Medulla oblongata (tissue), 1 donor: Measurements from ENCODE around the gene ZNF32.

Experiments used
- DNase-seq: peaks from one replicate; pipeline ENCODE4 v3.0.0-alpha.2; 2015; ENCODE audit errors: extremely low spot score

Gene ZNF32, protein sequence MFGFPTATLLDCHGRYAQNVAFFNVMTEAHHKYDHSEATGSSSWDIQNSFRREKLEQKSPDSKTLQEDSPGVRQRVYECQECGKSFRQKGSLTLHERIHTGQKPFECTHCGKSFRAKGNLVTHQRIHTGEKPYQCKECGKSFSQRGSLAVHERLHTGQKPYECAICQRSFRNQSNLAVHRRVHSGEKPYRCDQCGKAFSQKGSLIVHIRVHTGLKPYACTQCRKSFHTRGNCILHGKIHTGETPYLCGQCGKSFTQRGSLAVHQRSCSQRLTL

GRCh38 chr10:43648398-43649184 lies at the start of gene ZNF32:
Gene ZNF32 (minus strand): TSS chr10:43648881. CDS start chr10:43646133, 2,748 bp downstream.
- peak; percentile 94 for DNase-seq

- no peak for DNase-seq
Observed at GRCh38 chr10:43698156-43698555, 49.5 kb upstream of the ZNF32 start.

GRCh38 chr10:43696909-43697483 lies 48.3 kb upstream of the ZNF32 start:
- no peak for DNase-seq

DNA sequence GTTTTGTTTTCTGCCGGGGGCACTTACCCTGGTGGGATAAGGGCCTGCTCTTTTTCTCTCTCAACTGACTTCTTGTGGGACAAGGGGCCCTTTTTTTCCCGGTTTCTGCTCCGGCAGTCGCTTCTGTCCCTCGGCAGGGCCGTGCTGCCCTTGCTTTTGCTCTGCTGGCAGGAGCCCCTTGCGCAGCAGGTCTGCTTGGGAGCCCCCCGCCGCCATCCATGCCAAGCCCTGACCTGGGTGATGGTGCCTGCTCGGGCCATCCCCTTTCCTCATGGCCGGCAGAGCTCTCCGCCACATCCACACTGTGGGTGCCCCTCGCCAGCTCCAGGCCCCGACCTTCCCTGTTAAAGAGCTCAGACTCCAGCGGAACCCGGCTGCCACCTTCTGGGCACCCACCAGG lies 47.0 kb upstream of the ZNF32 start:
- DNase-seq, result no peak

- no peak for DNase-seq
Observed at GRCh38 chr10:43695321-43695720, 46.6 kb upstream of the ZNF32 start.

- DNase-seq, result no peak
Observed at GRCh38 chr10:43694526-43694925, 45.8 kb upstream of the ZNF32 start.

DNA sequence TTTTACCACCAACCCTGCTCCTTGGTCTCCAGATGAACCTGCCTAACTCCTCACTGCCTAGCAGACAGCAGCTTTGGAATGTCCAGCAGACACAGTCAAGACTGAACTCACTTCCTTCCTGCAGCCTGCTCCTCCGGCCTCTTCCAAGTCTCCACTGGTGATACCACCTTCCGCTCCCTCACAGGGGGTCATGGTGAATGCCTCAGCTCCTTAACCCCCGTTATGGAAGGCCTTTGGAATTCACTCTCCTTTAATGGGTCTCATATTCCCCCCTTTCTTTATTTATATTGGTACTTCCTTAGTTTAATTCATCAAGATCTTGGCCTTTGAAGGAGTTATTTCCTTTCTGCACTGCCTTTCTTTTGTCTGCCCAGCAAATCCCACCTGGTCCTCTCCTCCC lies 44.9 kb upstream of the ZNF32 start:
- no peak for DNase-seq

- no peak for DNase-seq
Observed at GRCh38 chr10:43692051-43692825, 43.6 kb upstream of the ZNF32 start.

GRCh38 chr10:43691485-43691884 lies 42.8 kb upstream of the ZNF32 start:
- DNase-seq, result no peak

DNA sequence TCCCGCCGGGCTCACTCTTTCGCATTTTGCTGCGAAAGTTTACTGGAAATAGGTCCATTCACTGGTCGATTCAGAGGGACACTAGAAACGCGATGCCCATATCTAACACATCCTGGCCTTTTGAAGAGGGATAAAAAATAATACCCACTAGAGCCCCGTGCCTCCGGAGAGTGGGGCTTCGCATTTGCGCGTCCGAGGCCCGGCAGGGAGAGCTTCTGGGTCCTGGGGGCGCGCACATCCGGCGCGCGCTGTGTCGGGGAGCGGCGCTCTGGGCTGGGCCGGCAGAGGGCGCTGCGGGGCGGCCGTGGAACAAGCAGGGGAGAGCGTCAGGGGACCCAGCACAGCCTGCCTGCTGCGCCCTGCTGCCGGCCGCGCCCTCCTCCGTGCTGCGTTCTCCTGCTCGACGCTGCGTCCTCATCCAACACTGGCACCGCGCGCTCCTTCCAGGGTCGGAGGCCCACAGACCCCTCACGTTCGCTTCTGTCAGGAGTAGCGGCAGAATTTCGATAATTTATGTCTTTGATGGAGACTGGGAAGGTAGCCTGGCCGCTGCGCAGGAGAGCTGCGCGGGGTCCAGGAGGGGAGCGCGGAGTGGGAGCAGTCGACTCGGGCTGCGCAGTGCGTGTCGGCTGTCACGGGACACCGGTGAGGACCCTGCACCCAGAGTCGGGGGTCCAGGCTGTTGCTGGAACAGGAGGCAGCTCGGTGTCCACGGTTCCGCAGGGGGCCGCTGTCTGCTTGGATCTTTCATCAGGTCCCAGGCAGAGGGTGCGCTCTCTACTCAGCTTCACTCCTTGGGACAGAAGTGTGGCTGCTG lies 41.5 kb upstream of the ZNF32 start:
- peak; percentile 77 for DNase-seq

DNA sequence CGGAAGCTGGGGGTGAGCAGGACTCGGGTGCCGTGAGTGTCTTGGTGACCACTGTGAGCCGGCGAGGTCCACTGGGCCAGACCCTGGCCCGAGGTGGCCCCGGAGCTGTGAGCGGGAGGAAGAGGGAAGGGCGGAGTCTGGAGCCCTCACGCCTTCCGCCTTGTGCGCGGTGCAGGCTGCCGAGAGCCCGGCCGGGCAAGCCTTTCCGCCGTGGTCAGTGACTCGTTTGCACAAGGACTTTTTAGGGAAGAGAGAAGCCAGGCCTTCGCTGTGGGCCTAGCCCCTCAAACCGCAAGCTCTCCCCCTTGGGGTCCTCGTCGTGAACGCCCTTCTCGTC lies 40.9 kb upstream of the ZNF32 start:
- DNase-seq, result no peak

- no peak for DNase-seq
Observed at GRCh38 chr10:43689007-43689491, 40.4 kb upstream of the ZNF32 start.

- no peak for DNase-seq
Observed at GRCh38 chr10:43688348-43688892, 39.7 kb upstream of the ZNF32 start.

GRCh38 chr10:43687373-43687772 lies 38.7 kb upstream of the ZNF32 start:
- no peak for DNase-seq

- DNase-seq, result no peak
Observed at GRCh38 chr10:43686414-43686813, 37.7 kb upstream of the ZNF32 start.

DNA sequence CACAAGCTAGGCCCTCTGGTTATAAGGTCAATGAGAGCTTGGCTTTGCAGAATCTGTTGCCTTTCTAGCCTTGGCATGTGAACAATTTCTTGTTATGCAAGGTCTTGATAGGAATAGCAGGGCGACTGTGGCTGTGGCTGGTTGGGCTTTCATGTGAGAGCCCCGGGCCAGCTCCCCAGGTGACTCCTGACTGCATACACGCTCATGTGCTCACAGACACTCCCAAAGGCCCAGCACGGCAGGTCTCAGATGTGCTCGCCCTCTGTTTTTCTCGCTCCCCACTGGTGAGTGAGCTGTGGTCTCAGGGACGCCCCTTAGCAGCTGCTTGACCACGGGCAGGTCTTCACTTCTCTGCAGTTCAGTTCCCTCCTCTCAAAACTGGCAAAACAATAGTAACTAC lies 37.1 kb upstream of the ZNF32 start:
- no peak for DNase-seq

DNA sequence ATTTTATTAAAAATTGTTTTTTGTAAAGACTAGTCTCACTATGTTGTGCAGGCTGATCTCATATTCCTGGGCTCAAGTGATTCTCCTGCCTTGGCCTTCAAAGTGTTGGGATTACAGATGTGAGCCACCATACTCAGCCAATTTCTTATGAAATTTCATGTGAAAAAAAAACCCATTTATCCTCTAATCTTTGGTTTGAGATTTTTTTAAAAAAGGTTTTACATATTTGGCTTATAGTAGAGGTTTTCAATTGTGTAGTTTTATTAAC lies 35.5 kb upstream of the ZNF32 start:
- DNase-seq, result no peak

DNA sequence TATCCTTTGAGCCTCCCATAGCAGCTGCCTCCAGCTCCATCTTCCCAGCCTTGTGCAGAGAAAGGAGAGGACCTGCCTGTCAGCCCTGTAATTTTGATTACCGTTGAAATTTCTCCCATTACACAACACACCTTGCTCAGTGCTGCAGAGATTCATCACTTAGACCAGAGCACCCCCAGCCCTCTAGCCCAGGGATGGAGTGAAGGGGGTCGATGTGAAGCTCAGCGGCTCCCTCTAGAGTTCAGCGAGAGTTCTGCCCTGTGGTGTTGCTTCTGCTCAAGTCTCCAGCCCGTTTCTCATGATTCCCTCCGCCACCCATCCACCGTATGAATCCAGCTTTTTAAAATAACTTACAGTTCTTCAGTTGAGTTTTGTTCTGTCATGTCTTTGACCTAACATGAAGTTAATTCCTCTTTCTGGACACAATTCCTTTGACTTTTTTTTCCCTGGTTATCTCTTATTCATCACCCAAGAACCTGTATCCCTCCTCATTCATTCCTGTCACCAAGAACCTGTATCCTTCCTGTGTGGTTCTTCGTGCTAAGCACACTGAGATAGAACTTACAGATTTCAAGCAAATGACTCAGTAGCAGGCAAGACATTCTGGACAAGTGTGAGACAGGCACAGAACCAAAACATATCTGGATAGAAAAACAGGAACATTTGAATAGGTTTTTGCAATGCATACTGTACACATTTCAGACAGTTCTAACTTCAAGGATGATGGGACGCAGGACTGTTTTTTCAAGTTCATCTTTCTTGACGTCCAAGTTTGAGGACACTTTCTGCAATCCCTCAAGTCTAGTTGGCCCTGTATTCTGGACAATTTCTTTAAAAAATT lies 35.0 kb upstream of the ZNF32 start:
- no peak for DNase-seq

DNA sequence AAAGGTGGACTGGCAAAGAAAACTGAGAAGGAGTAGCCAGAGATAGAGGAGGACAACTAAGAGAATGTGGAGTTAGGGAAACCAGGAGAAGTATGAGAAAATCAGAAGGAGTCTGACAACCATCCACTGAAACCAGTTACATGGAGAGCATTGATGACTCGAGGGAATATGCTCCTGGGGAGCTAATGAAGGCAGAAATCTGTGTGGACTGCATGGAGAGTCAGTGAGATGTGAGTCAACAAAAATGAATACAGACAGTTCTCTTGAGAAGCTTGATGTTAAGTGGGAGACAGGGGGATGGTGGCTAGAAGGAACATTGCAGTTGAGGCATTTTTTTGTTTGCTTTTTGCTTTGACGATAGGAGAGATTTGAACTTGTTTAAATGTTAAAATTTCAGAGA lies 34.3 kb upstream of the ZNF32 start:
- DNase-seq, result no peak

GRCh38 chr10:43681721-43682120 lies 33.0 kb upstream of the ZNF32 start:
- DNase-seq, result no peak
